Heart right ventricle (tissue), 16 donors: ENCODE results near the gene PAX9. TPM values are rescaled to one million over a fixed set of nuclear protein-coding genes. Genes with fewer than 3 reads are reported as not detected.

Experiments
- ATAC-seq, 8 donors: fragments of 200-7000 bp; cut with Tn5 transposase; one replicate each; pipeline ENCODE4 v1.9.1; 2020; ENCODE audit warnings: mild to moderate bottlenecking in 8 of 8, moderate library complexity in 8 of 8, moderate number of reproducible peaks in 1 of 8
- DNase-seq, 2 donors: peaks; one replicate each; pipeline ENCODE4 v3.0.0-alpha.2; 2020
- H3K27ac ChIP-seq, 10 donors: fragments of 200-600 bp; sonication (generic) in 2 of 10; one replicate each; pipeline versions ENCODE4 v1.5.0 to v1.8.0; 2020 to 2022; ENCODE audit warnings: mild to moderate bottlenecking in 3 of 10
- H3K27me3 ChIP-seq, 7 donors: fragments of 200-600 bp; one replicate each; pipeline ENCODE4 v1.8.0; 2021 to 2022; ENCODE audit warnings: mild to moderate bottlenecking in 2 of 7
- H3K36me3 ChIP-seq, 9 donors: fragments of 200-600 bp; sonication (generic) in 1 of 9; one replicate each; pipeline versions ENCODE4 v1.5.0 to v1.8.0; 2020 to 2022; ENCODE audit warnings: mild to moderate bottlenecking in 2 of 9
- H3K4me1 ChIP-seq, 9 donors: fragments of 200-600 bp; sonication (generic) in 1 of 9; one replicate each; pipeline versions ENCODE4 v1.5.0 to v1.8.0; 2020 to 2022; ENCODE audit warnings: mild to moderate bottlenecking in 4 of 9
- H3K4me3 ChIP-seq, 10 donors: fragments of 200-600 bp; sonication (generic) in 2 of 10; one replicate each; pipeline versions ENCODE4 v1.5.0 to v1.8.0; 2020 to 2022; ENCODE audit warnings: mild to moderate bottlenecking in 7 of 10, moderate library complexity in 2 of 10
- H3K9me3 ChIP-seq, 11 donors: fragments of 200-600 bp in 10 of 11; sonication (generic) in 2 of 11; one replicate each; pipeline versions ENCODE4 v1.5.0 to v1.8.0; 2013 to 2022; ENCODE audit warnings: mild to moderate bottlenecking in 2 of 11, control low read depth in 1 of 11, moderate library complexity in 1 of 11
- CTCF ChIP-seq, 9 donors: fragments of 200-600 bp; sonication (generic) in 2 of 9; IDR thresholded peaks; one replicate each; pipeline versions ENCODE4 v1.5.0 to v1.8.0; 2021 to 2022; ENCODE audit warnings: antibody characterized with exemption in 9 of 9, mild to moderate bottlenecking in 5 of 9, moderate library complexity in 1 of 9
- WGBS, 2 donors: extraction: QIAGEN DNeasy Blood & Tissue Kit; methylation state at CpG; one replicate each; pipeline ENCODE4 v1.1.7; 2013; ENCODE audit warnings: inconsistent platforms in 1 of 2; 5-methylcytosine and 5-hydroxymethylcytosine counted together
- intact Hi-C, 10 donors: fragments of 100-400 bp; cut with DNase I; formaldehyde crosslinking; loops; one replicate each; pipeline versions ENCODE4 v1.11.1 to v1.14.2; 2022
- polyA plus RNA-seq, 2 donors: library from polyadenylated mRNA; stranded (reverse); fragments of 200-250 nt; gene quantifications; one replicate each; pipeline ENCODE4 v1.2.3, GENCODE V29; 2013
- total RNA-seq, 10 donors: library from RNA; stranded (reverse); fragmentation: NEBNext Ultra II Directional in 3 of 10; extraction: Animal tissue kit (Norgen Biotek cat#: 25700) in 3 of 10; gene quantifications; one replicate each; pipeline versions ENCODE4 v1.2.1 to v1.2.4, GENCODE V29; 2021 to 2023
- donor health status: Arrhythmogenic right ventricular cardiomyopathy.
- donor health status: ischemic (EF 13 %, LVEDD 7.1; RV severe dilation, severe dysfunction).
- donor health status: healthy with polysubstance abuse.
- donor health status: DM: no; HTN: yes; CAD: no.
- donor health status: DM: no; HTN: no; CAD: no.
- donor health status: ischemic (EF 25% LVEDD 6.9; RV normal size, moderate dysfunction).
- donor health status: ischemic (EF 25% LVEDD 5.7; RV mildly dilated, moderate dysfunction).
- donor health status: healthy.
- donor health status: DM: yes; HTN: yes; CAD: no.
- donor health status: Ischemic cardiomyopathy.
- donor health status: ischemic (EF 35%, LVEDD 5.7; RV mildly dilated, moderate dysfunction).
- donor health status: nonischemic (EF 11% LVEDD 7.7; RV severe dilation, severe dysfunction).
- donor health status: DM: yes; HTN: yes; CAD: no.
- donor health status: PGD.
- donor health status: ischemic (EF 29% LVEDD 5.4; RV normal size, mild dysfunction).
- donor health status: nonischemic (EF 23%, LVEDD 6.1; RV moderate dilation, normal function).

Gene PAX9
- total and polyA plus RNA-seq, 12 donors, result 0.01 TPM; not detected in 11

- WGBS, 2 donors, result 24 to 26% methylated on average over 3 of the region's 3 CpGs
- Histone ChIP-seq H3K4me1 (peaks cover 0 to 37% (median 25%) of the 10 kb centered on the region in 9 donors), H3K9me3 (no peaks in the 10 kb centered on the region), H3K27me3 (peaks cover 57 to 100% (median 100%) of the 10 kb centered on the region in 7 donors), H3K4me3 (peak overlapping the region in 1 of 10 donors; percentile 1), H3K36me3 (no peaks in the 10 kb centered on the region), H3K27ac (no peak overlapping the region)
- TF ChIP-seq CTCF (IDR thresholded peaks at IDR 0.05), result no peak
- DNase-seq (no peak), ATAC-seq (no peak)
- intact Hi-C loops, result loop anchor here in 1 of 10 donors (10.0 kb wide), 1 partner anchor 501 kb away; no protein-coding TSS in a partner anchor
These were observed 8.2 kb upstream of the PAX9 start for GRCh38 chr14:36653413-36653812.

GRCh38 chr14:36653962-36654793 is 7.5 kb upstream of the PAX9 start:
- H3K4me1 ChIP-seq, result peaks cover 0 to 42% (median 26%) of the 10 kb centered on the region in 9 donors
- H3K4me3 ChIP-seq, result peak overlapping the region in 1 of 10 donors; percentile 1
- ATAC-seq, result no peak
- H3K9me3 ChIP-seq, result no peaks in the 10 kb centered on the region
- no peaks in the 10 kb centered on the region for H3K36me3 ChIP-seq
- intact Hi-C loops, result loop anchor here in 1 of 10 donors (10.0 kb wide), 1 partner anchor 501 kb away; no protein-coding TSS in a partner anchor
- no peak for DNase-seq
- H3K27me3 ChIP-seq, result peaks cover 58 to 100% (median 100%) of the 10 kb centered on the region in 7 donors
- 3 to 5% methylated on average over 31 of the region's 31 CpGs for WGBS, 2 donors
- H3K27ac ChIP-seq, result no peak overlapping the region
- no peak for TF ChIP-seq CTCF (IDR thresholded peaks at IDR 0.05)

- Histone ChIP-seq H3K9me3 (no peaks in the 10 kb centered on the region), H3K4me1 (peaks cover 0 to 45% (median 26%) of the 10 kb centered on the region in 9 donors), H3K27ac (no peak overlapping the region), H3K36me3 (no peaks in the 10 kb centered on the region), H3K27me3 (peaks cover 62 to 100% (median 100%) of the 10 kb centered on the region in 7 donors), H3K4me3 (no peak overlapping the region)
- TF ChIP-seq CTCF (IDR thresholded peaks at IDR 0.05), result no peak
- DNase-seq, result no peak
- 5 to 6% methylated on average over 34 of the region's 34 CpGs for WGBS, 2 donors
- ATAC-seq, result no peak
- intact Hi-C loops, result loop anchor here in 1 of 10 donors (10.0 kb wide), 1 partner anchor 500 kb away; no protein-coding TSS in a partner anchor
These were observed 6.8 kb upstream of the PAX9 start for GRCh38 chr14:36654794-36655381.

- 8 to 9% methylated on average over 11 of the region's 11 CpGs for WGBS, 2 donors
- no peak for ATAC-seq
- H3K4me3 ChIP-seq, result peak overlapping the region in 2 of 10 donors; percentile 3 to 13
These were observed 6.1 kb upstream of the PAX9 start for GRCh38 chr14:36655571-36655962.

More at GRCh38 chr14:36655571-36655962, 6.1 kb upstream of the PAX9 start:
- DNase-seq, result no peak
- no peaks in the 10 kb centered on the region for H3K9me3 ChIP-seq
- peaks cover 57 to 100% (median 100%) of the 10 kb centered on the region in 7 donors for H3K27me3 ChIP-seq
- no peak overlapping the region for H3K27ac ChIP-seq
- peaks cover 0 to 45% (median 26%) of the 10 kb centered on the region in 9 donors for H3K4me1 ChIP-seq
- intact Hi-C loops, result loop anchor here in 1 of 10 donors (10.0 kb wide), 1 partner anchor 499 kb away; no protein-coding TSS in a partner anchor
- no peaks in the 10 kb centered on the region for H3K36me3 ChIP-seq
- TF ChIP-seq CTCF (IDR thresholded peaks at IDR 0.05), result no peak
